Right forelimb (tissue), 1 donor: Measurements from ENCODE around the gene QRICH2.
"Not testable (repeated sequence)": the region's sequence is repeated elsewhere in the genome, so short reads cannot be mapped to it uniquely, and the experiment has no call there.

ENCODE experiments used
- DNase-seq: peaks from one replicate; pipeline ENCODE4 v3.0.0-alpha.2; 2018

Gene QRICH2

GRCh38 chr17:76276461-76277299 lies 31.4 kb downstream of the QRICH2 start:
- DNase-seq = no peak

GRCh38 chr17:76276069-76276431 lies 32.0 kb downstream of the QRICH2 start:
- no peak for DNase-seq

- DNase-seq = no peak
Measured at GRCh38 chr17:76275382-76276068, 32.6 kb downstream of the QRICH2 start.

- no peak for DNase-seq
Measured at GRCh38 chr17:76274112-76274956, 33.7 kb downstream of the QRICH2 start.

- DNase-seq = no peak
Measured at GRCh38 chr17:76273445-76274111, 34.5 kb downstream of the QRICH2 start.

- DNase-seq = no peak
Measured at GRCh38 chr17:76272541-76273444, 35.3 kb downstream of the QRICH2 start.

- DNase-seq = no peak
Measured at GRCh38 chr17:76271669-76272540, 36.2 kb downstream of the QRICH2 start.

- no peak for DNase-seq
Measured at GRCh38 chr17:76270770-76271668, 37.1 kb downstream of the QRICH2 start.

GRCh38 chr17:76270127-76270592 lies 37.9 kb downstream of the QRICH2 start:
- no peak for DNase-seq

GRCh38 chr17:76268991-76269981 lies 38.8 kb downstream of the QRICH2 start:
- no peak for DNase-seq

GRCh38 chr17:76268015-76268749 lies 39.9 kb downstream of the QRICH2 start:
- DNase-seq = no peak

- not testable (repeated sequence) for DNase-seq
Measured at GRCh38 chr17:76267581-76268001, 40.5 kb downstream of the QRICH2 start.

GRCh38 chr17:76267051-76267576 lies 41.0 kb downstream of the QRICH2 start:
- DNase-seq = no peak

- no peak for DNase-seq
Measured at GRCh38 chr17:76266244-76266938, 41.7 kb downstream of the QRICH2 start.

GRCh38 chr17:76265624-76266243 lies 42.3 kb downstream of the QRICH2 start:
- peak; percentile 80 for DNase-seq
